ENCODE results near the gene TXNRD2.

The TXNRD2 gene

DNA sequence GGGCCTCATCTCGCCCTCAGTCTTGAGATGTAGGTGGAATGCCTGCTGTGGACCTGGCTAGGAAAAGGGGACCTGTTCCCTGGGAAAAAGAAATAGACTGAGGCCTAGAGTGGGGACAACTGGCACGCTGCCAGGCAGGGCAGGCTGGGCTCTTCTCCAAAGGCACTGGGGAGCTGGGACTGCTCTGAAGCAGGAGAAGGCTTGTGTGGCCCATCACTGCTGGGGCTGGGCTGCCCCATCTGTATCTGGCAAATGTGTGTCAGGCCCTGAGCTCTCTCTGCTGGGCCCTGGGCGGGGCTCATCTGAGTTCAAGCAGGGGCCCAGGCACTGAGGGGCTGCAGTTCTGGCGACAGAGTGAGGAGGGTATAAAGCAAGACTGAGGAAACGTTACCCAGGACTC, 42.1 kb upstream of the TXNRD2 start:
- TF ChIP-seq CTCF (IDR thresholded peaks at IDR 0.05; ENCODE audit: insufficient read depth, missing control alignments) = no peak
- no peak for DNase-seq (ENCODE audit: insufficient read length, low spot score)
- FAIRE-seq = no peak

GRCh38 chr22:19982991-19983578, 41.5 kb upstream of the TXNRD2 start:
- FAIRE-seq (no peak), DNase-seq (ENCODE audit: insufficient read length, low spot score) (no peak)
- no peak for TF ChIP-seq CTCF (IDR thresholded peaks at IDR 0.05; ENCODE audit: insufficient read depth, missing control alignments)

- FAIRE-seq (no peak), DNase-seq (ENCODE audit: insufficient read length, low spot score) (no peak)
- TF ChIP-seq CTCF (IDR thresholded peaks at IDR 0.05; ENCODE audit: insufficient read depth, missing control alignments) = no peak
These were observed 40.6 kb upstream of the TXNRD2 start for GRCh38 chr22:19981961-19982920.

GRCh38 chr22:19981171-19981960, 39.7 kb upstream of the TXNRD2 start:
- TF ChIP-seq CTCF (IDR thresholded peaks at IDR 0.05; ENCODE audit: insufficient read depth, missing control alignments) = no peak
- no peak for FAIRE-seq
- DNase-seq (ENCODE audit: insufficient read length, low spot score) = no peak

- TF ChIP-seq CTCF (IDR thresholded peaks at IDR 0.05; ENCODE audit: insufficient read depth, missing control alignments) = no peak
- no peak for FAIRE-seq
These were observed 39.1 kb upstream of the TXNRD2 start for GRCh38 chr22:19980766-19981165.

GRCh38 chr22:19979712-19980493, 38.3 kb upstream of the TXNRD2 start:
- no peak for FAIRE-seq
- no peak for DNase-seq (ENCODE audit: insufficient read length, low spot score)
- no peak for TF ChIP-seq CTCF (IDR thresholded peaks at IDR 0.05; ENCODE audit: insufficient read depth, missing control alignments)

More at GRCh38 chr22:19980766-19981165, 39.1 kb upstream of the TXNRD2 start:
- DNase-seq (ENCODE audit: insufficient read length, low spot score) = no peak
